GM18505 (cell line): ENCODE data around the gene ACYP2.
"Not testable (repeated sequence)": the region's sequence is repeated elsewhere in the genome, so short reads cannot be mapped to it uniquely, and the experiment has no call there.

Source experiments
- ATAC-seq: cut with Tn5 transposase; IDR thresholded peaks from one replicate; pipeline ENCODE4 v1.9.1; 2021; ENCODE audit not compliant: unreplicated experiment
- POLR2A ChIP-seq: IDR thresholded peaks from 4 replicates; pipeline ENCODE4 v1.6.1; 2011; ENCODE audit warnings: borderline replicate concordance; ENCODE audit not compliant: insufficient read depth, insufficient read length; ENCODE audit errors: extremely low read depth

ACYP2 gene

GRCh38 chr2:54303631-54304030, 188.2 kb downstream of the ACYP2 start:
- ATAC-seq, result no peak
- TF ChIP-seq POLR2A, result no peak

GRCh38 chr2:54306556-54306955, 191.1 kb downstream of the ACYP2 start:
- no peak for ATAC-seq
- no peak for TF ChIP-seq POLR2A

GRCh38 chr2:54308186-54308585, 192.8 kb downstream of the ACYP2 start:
- ATAC-seq, result no peak
- TF ChIP-seq POLR2A, result no peak

DNA sequence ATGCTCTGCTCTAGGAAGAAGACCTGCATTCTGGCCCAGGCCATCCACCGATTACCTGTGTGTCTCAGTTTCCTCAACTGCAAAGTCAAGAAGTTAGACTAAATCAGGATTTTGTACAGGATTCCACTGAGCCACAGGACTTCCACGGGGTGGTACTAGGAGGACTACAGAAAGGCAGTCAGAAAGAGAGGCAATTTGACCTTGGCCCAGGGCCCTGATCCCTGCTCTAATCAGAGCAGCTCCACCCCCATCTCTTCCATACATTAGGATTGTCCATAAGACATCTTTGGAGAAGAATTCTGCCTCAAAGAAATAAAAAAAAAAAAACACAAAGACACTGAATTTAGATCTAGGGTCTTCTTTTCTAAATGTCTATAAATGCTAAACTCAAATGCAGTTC, 193.4 kb downstream of the ACYP2 start:
- no peak for ATAC-seq
- no peak for TF ChIP-seq POLR2A

DNA sequence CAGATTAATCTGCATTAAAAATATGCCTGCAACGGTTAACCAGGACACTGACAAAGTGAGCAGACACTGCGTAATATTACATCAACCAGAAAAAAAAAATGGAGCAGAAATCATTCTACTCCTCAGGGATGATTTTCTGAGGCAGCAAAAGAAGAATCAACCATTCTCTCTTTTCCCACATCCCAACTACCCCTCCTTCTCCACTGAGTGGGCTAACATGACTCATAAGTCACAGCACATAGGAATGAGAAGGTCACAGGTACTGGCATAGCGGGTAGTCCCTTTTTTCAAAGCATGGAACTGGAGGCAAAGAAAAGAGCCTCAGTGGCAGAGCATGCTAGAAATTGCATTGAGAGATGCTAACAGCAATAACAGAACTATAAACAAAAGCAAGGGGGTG, 194.9 kb downstream of the ACYP2 start:
- ATAC-seq, result no peak
- TF ChIP-seq POLR2A, result no peak

DNA sequence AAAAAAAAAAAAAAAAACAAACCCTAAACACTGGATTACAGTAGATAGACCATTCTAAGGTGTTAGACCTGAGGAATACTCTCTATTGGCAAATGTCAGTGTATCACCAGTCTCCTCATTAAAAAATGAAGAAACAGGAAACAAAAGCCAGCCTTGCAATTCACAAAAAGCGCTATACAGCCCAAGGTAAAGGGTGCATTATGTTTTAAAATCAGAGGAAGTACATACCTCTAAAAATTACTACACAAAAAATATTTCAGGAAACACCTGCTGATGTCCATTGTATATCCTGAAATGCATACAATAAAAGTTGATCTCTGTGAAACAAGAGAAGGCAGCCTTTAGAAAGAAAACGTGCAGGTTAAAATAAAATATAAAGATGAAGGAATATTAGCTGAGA, 195.5 kb downstream of the ACYP2 start:
- no peak for TF ChIP-seq POLR2A
- no peak for ATAC-seq

DNA sequence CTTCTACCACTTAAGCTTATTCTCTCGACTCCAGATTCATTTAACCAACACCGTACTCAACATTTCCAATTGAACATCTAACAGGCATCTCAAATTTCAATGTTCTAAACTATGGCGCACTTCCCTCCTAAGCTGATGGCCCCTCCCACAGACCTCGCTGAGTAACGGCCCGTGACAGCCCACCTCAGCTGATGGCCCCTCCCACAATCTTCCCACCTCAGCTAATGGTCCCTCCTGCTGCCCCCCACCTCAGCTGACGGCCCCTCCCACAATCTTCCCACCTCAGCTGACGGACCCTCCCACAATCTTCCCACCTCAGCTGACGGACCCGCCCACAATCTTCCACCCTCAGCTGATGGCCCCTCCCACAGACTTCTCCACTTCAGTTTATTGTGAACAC, 197.7 kb downstream of the ACYP2 start:
- ATAC-seq, result no peak
- no peak for TF ChIP-seq POLR2A

- TF ChIP-seq POLR2A, result no peak
- ATAC-seq, result no peak
Measured at GRCh38 chr2:54317973-54318372, 202.6 kb downstream of the ACYP2 start.

DNA sequence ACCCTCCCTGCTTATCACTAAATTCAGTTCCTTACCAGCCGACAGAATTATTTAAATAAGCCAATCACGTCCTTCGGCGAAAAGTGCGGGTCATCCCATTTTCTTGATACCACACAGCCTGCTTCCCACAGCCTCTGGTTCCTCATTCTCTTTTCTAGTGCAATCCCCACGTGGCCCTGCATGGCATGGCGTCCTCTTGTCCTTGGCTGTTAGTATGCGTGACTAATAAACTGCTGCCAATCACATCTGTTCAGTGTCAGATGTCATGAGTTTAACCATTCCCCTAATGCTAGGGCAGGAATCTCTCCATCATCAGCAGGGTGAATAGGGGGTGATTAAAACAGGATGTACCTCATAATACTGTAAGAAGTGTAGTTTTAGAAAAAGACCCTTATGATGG, 203.4 kb downstream of the ACYP2 start:
- no peak for ATAC-seq
- TF ChIP-seq POLR2A, result no peak

GRCh38 chr2:54321047-54321446, 205.6 kb downstream of the ACYP2 start:
- TF ChIP-seq POLR2A, result no peak
- ATAC-seq, result no peak

DNA sequence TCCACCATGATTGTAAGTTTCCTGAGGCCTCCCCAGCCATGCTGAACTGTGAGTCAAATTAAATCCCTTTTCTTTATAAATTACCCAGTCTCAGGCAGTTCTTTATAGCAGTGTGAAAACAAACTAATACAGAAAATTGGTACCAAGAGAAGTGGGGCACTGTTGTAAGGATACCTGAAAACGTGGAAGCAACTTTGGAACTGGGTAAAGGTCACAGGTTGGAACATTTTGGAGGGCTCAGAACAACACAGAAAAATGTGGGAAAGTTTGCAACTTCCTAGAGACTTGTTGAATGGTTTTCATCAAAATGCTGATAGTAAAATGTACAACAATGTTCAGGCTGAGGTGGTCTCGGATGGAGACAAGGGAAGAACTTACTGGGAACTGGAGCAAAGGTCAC, 209.1 kb downstream of the ACYP2 start:
- ATAC-seq, result not testable (repeated sequence)

DNA sequence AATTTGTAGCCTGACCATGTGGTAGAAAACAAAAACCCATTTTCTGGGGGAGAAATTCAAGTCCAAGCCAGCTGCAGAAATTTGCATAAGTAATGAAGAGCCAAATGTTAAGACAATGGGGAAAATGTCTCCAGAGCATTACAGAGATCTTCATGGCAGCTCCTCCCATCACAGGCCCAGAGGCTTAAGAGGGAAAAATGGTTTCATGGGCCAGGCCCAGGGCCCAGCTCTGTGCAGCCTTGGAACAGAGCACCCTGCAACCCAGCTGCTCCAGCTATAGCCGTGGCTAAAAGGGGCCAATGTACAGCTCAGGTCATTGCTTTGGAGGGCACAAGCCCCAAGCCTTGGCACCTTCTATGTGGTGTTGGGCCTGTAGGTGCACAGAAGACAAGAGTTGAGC, 209.7 kb downstream of the ACYP2 start:
- ATAC-seq, result no peak
- no peak for TF ChIP-seq POLR2A

DNA sequence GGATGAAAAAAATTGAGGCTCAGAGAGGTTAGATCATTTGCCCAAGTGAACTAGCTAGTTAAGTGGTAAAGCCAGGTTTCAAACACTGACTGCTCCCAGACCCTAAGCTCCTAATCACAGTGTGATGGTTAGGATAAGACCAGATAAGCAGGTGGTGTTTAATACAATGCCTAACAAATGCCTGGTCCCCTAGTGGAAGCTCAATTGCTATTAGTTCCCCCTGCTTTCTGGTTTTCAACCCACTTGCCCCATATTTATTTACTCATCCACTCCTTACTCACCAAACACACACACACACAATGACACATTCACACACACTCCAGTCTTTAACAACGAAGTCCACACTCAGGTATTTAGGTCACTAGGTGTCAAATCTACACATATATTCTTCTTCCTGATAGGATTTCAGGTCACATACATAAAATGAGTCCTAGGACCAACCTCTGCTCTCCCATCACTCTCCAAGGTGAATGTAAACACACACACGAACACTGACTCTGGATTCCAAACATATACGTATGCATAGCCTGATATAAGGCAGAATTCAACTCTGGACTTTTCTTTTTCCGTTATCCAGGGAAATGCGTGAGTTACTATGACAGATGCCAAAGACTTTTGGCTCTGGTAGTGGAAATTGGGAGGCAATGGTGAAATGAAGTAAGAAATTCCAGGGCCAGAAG, 214.2 kb downstream of the ACYP2 start:
- TF ChIP-seq POLR2A, result no peak
- ATAC-seq, result no peak

DNA sequence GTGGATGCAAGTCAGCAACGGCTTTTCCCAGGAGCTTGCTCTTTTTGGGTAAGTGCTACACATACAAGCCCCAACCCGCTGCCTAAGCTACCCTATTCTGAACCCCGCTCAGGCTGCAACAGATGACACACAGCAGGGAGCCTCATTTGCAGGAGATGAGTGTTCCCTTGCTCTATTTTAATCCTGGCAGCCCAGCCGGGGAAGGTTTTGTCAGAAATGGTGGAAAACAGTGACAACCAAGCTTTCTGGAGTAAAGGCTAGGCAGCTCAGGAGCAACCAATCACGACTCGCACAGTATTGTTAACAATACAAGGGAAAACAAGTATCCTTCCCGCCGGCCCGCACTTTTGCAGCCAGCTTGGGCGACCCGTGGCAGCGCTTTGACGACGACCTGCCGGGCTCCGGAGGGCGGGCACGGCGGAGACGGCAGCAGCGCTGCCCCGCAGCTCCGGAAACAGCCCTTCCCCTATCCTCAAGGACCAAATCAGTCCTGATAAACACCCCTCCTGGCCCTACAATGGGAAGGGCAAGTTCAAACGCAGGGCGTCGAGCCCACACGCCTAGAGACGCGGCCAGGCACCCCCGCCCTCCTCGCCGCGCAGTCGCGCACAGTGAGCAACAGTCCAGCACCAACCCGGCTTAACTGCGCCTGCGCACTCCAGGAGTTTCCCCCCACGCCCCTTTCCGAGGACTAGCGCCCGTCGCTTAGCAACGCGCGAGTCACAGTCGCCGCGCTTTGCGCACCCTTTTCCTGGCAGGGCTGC, 214.9 kb downstream of the ACYP2 start:
- no peak for TF ChIP-seq POLR2A
- ATAC-seq, result peak; percentile 96

- TF ChIP-seq POLR2A, result no peak
- ATAC-seq, result no peak
Measured at GRCh38 chr2:54330926-54331835, 215.8 kb downstream of the ACYP2 start.
